ENCODE measurements around the gene MYCBP2. TPM values are rescaled to one million over a fixed set of nuclear protein-coding genes. Genes with fewer than 3 reads are reported as not detected.
"Not testable (repeated sequence)": the region's sequence is repeated elsewhere in the genome, so short reads cannot be mapped to it uniquely, and the experiment has no call there.

Gene MYCBP2
- total RNA-seq, 1 experiment from 2014 or later, result 57.8 TPM

DNA sequence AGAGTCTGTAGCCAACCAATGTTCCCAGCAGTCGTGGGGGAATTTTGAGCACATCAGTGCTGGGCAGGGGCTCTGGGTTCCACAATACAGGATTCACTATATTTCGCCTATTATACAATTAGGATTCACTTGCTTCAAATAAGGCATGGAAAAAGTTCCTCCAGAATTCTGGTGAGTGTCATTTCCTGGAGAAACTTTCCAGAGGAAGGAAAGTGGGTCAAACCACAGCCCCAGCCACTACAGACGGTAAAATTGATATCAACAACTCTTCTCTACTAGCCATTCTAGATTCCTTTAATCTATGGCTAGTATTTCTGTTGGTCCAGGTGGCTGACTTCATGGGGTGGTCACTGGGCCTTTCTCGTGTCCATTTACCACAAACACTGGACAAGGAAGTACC is 10.5 kb downstream of the MYCBP2 start:
- DNase-seq (ENCODE audit: low spot score), result no peak
- ChIA-PET POLR2A (ENCODE audit: low non-redundant PET) (interaction anchor here (0.6 kb wide), 1 partner anchor 377 kb away, joined by 4 read pairs; no protein-coding TSS in a partner anchor), CTCF (no interaction called here)
- intact Hi-C loops (cut with micrococcal nuclease; ENCODE audit: unreplicated experiment), result no loop called here
- no peaks in the 10 kb centered on the region for H3K4me1 ChIP-seq (ENCODE audit: insufficient read depth, low read length, poor library complexity, severe bottlenecking)
- no peaks in the 10 kb centered on the region for H3K9me3 ChIP-seq (ENCODE audit: low read depth, low read length, poor library complexity, severe bottlenecking)
- no peak for TF ChIP-seq EZH2 (IDR thresholded peaks at IDR 0.05; ENCODE audit: borderline replicate concordance, low read depth, low read length, poor library complexity, severe bottlenecking)
- TF ChIP-seq, protein P1, sequence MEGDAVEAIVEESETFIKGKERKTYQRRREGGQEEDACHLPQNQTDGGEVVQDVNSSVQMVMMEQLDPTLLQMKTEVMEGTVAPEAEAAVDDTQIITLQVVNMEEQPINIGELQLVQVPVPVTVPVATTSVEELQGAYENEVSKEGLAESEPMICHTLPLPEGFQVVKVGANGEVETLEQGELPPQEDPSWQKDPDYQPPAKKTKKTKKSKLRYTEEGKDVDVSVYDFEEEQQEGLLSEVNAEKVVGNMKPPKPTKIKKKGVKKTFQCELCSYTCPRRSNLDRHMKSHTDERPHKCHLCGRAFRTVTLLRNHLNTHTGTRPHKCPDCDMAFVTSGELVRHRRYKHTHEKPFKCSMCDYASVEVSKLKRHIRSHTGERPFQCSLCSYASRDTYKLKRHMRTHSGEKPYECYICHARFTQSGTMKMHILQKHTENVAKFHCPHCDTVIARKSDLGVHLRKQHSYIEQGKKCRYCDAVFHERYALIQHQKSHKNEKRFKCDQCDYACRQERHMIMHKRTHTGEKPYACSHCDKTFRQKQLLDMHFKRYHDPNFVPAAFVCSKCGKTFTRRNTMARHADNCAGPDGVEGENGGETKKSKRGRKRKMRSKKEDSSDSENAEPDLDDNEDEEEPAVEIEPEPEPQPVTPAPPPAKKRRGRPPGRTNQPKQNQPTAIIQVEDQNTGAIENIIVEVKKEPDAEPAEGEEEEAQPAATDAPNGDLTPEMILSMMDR (conservative IDR thresholded peaks at IDR 0.05; ENCODE audit: low read depth, low read length), result no peak
- no peaks in the 10 kb centered on the region for H3K27me3 ChIP-seq (replicated peaks; ENCODE audit: insufficient read depth, low read depth, low read length, poor library complexity)
- H3K27ac ChIP-seq (ENCODE audit: low read depth, low read length, poor library complexity, severe bottlenecking), result no peak overlapping the region
- no TSS peak for BruUV-seq (replicated peaks)
- no peaks in the 10 kb centered on the region for H3K36me3 ChIP-seq (ENCODE audit: insufficient read depth, low read length, poor library complexity, severe bottlenecking)
- H3K4me3 ChIP-seq (ENCODE audit: low read depth, low read length, poor library complexity, severe bottlenecking), result no peak overlapping the region

DNA sequence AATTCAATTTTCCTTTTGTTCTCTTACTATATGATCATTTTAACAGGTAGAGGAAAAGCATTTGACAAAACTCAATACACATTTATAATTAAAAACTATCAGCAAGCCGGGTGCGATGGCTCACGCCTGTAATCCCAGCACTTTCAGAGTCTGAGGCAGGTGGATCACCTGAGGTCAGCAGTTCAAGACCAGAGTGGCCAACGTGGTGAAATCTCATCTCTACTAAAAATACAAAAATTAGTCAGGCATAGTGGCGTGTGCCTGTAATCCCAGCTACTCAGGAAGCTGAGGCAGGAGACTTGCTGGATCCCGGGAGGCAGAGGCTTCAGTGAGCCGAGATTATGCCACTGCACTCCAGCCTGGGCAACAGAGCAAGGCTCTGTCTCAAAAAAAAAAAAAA is 11.4 kb downstream of the MYCBP2 start:
- intact Hi-C loops (cut with micrococcal nuclease; ENCODE audit: unreplicated experiment); POLR2A ChIA-PET (ENCODE audit: low non-redundant PET): not testable (repeated sequence)

DNA sequence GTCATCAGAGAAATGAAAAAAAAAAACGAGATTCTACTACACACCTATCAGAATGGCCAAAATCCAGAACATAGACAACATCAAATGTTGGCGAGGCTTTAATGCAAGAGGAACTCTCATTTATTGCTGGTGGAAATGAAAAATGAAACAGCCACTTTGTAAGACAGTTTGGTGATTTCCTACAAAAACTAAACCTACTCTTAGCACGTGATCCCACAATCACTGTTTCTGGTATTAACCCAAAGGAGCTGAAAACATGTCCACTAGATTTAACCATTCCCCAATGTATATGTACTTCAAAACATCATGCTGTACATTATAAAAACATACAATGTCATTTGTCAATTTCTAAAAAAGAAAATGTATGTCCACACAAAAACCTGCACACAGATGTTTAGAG is 13.0 kb downstream of the MYCBP2 start:
- Histone ChIP-seq H3K9me3 (ENCODE audit: low read depth, low read length, poor library complexity, severe bottlenecking) (no peaks in the 10 kb centered on the region), H3K36me3 (ENCODE audit: insufficient read depth, low read length, poor library complexity, severe bottlenecking) (no peaks in the 10 kb centered on the region), H3K27ac (ENCODE audit: low read depth, low read length, poor library complexity, severe bottlenecking) (no peak overlapping the region), H3K4me3 (ENCODE audit: low read depth, low read length, poor library complexity, severe bottlenecking) (no peak overlapping the region), H3K27me3 (replicated peaks; ENCODE audit: insufficient read depth, low read depth, low read length, poor library complexity) (no peaks in the 10 kb centered on the region), H3K4me1 (ENCODE audit: insufficient read depth, low read length, poor library complexity, severe bottlenecking) (peaks cover 11% of the 10 kb centered on the region)
- ChIA-PET CTCF (no interaction called here), POLR2A (ENCODE audit: low non-redundant PET) (no interaction called here)
- DNase-seq (ENCODE audit: low spot score), result no peak
- TF ChIP-seq, protein P1 (conservative IDR thresholded peaks at IDR 0.05; ENCODE audit: low read depth, low read length), result no peak
- no peak for TF ChIP-seq EZH2 (IDR thresholded peaks at IDR 0.05; ENCODE audit: borderline replicate concordance, low read depth, low read length, poor library complexity, severe bottlenecking)
- intact Hi-C loops (cut with micrococcal nuclease; ENCODE audit: unreplicated experiment), result no loop called here
- no TSS peak for BruUV-seq (replicated peaks)

More for the DNA sequence above, 11.4 kb downstream of the MYCBP2 start:
- H3K4me1 ChIP-seq (ENCODE audit: insufficient read depth, low read length, poor library complexity, severe bottlenecking); CTCF ChIA-PET; DNase-seq (ENCODE audit: low spot score); H3K4me3 ChIP-seq (ENCODE audit: low read depth, low read length, poor library complexity, severe bottlenecking); BruUV-seq (replicated peaks); H3K9me3 ChIP-seq (ENCODE audit: low read depth, low read length, poor library complexity, severe bottlenecking); H3K27ac ChIP-seq (ENCODE audit: low read depth, low read length, poor library complexity, severe bottlenecking); H3K36me3 ChIP-seq (ENCODE audit: insufficient read depth, low read length, poor library complexity, severe bottlenecking); H3K27me3 ChIP-seq (replicated peaks; ENCODE audit: insufficient read depth, low read depth, low read length, poor library complexity): not testable (repeated sequence)

DNA sequence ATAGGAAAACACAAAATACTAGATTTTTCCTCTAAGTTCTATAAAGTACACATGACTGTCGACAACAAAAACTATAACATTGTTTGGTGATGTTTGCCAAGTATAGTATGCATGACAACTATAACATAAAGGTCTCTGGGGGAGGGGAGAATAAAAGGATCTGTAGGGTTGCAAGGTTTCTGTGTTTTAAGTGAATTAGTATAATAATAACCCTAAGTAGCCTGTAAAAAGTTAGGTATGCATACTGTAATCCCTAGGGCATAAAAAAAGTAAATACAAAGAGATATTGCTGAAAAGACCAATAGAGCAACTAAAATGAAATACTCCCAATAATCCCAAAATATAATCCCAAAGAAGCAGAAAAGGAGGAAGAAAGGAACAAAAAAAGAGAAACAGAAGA is 14.6 kb downstream of the MYCBP2 start:
- TF ChIP-seq EZH2 (IDR thresholded peaks at IDR 0.05; ENCODE audit: borderline replicate concordance, low read depth, low read length, poor library complexity, severe bottlenecking), result no peak
- TF ChIP-seq, protein P1 (conservative IDR thresholded peaks at IDR 0.05; ENCODE audit: low read depth, low read length), result no peak
- Histone ChIP-seq H3K27me3 (replicated peaks; ENCODE audit: insufficient read depth, low read depth, low read length, poor library complexity) (no peaks in the 10 kb centered on the region), H3K36me3 (ENCODE audit: insufficient read depth, low read length, poor library complexity, severe bottlenecking) (no peaks in the 10 kb centered on the region), H3K27ac (ENCODE audit: low read depth, low read length, poor library complexity, severe bottlenecking) (no peak overlapping the region), H3K9me3 (ENCODE audit: low read depth, low read length, poor library complexity, severe bottlenecking) (no peaks in the 10 kb centered on the region), H3K4me1 (ENCODE audit: insufficient read depth, low read length, poor library complexity, severe bottlenecking) (peaks cover 11% of the 10 kb centered on the region), H3K4me3 (ENCODE audit: low read depth, low read length, poor library complexity, severe bottlenecking) (no peak overlapping the region)
- intact Hi-C loops (cut with micrococcal nuclease; ENCODE audit: unreplicated experiment), result no loop called here
- CTCF ChIA-PET, result no interaction called here
- no peak for DNase-seq (ENCODE audit: low spot score)
- POLR2A ChIA-PET (ENCODE audit: low non-redundant PET), result no interaction called here
- BruUV-seq (replicated peaks), result no TSS peak
